ENCODE results near the gene CEP162.
"Not testable (repeated sequence)": the region's sequence is repeated elsewhere in the genome, so short reads cannot be mapped to it uniquely, and the experiment has no call there.

- TF ChIP-seq, protein P1, sequence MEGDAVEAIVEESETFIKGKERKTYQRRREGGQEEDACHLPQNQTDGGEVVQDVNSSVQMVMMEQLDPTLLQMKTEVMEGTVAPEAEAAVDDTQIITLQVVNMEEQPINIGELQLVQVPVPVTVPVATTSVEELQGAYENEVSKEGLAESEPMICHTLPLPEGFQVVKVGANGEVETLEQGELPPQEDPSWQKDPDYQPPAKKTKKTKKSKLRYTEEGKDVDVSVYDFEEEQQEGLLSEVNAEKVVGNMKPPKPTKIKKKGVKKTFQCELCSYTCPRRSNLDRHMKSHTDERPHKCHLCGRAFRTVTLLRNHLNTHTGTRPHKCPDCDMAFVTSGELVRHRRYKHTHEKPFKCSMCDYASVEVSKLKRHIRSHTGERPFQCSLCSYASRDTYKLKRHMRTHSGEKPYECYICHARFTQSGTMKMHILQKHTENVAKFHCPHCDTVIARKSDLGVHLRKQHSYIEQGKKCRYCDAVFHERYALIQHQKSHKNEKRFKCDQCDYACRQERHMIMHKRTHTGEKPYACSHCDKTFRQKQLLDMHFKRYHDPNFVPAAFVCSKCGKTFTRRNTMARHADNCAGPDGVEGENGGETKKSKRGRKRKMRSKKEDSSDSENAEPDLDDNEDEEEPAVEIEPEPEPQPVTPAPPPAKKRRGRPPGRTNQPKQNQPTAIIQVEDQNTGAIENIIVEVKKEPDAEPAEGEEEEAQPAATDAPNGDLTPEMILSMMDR (conservative IDR thresholded peaks at IDR 0.05; ENCODE audit: low read depth in 2 of 2) = not testable (repeated sequence)
- not testable (repeated sequence) for TF ChIP-seq EZH2phosphoT487 (IDR thresholded peaks at IDR 0.05; ENCODE audit: unreplicated experiment); EZH2 (IDR thresholded peaks at IDR 0.05; ENCODE audit: low read depth, unreplicated experiment)
Observed at GRCh38 chr6:84223608-84224007, 3.8 kb downstream of the CEP162 start.
